ENCODE results near the gene PTPRU.

PTPRU gene

DNA sequence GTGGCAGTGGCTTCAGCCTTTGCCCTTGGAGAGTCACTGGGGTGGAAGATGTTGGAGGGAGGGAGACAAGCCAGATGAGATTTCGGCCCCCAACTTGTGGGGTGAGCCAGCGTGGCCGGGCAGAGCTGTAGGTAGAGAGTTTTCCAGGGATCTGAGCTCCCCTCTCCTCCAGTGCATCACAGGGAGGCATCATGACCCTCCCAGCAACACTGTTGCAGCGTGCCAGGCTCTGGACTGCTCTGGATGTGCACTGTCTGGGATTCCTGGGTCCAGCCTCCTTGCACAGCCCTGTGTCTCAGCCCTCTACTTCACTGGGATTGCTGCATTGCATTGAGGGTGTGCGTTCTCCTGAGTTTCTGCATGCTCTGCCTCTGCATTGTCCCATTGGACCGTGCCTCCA is 8.9 kb downstream of the PTPRU start:
- H3K27ac Mint-ChIP-seq = no peak overlapping the region
- DNase-seq = no peak
- H3K27me3 Mint-ChIP-seq = peaks cover 41% of the 10 kb centered on the region
- H3K4me1 Mint-ChIP-seq = peaks cover 3% of the 10 kb centered on the region
- CTCF ChIA-PET = interaction anchor here (1.6 kb wide), 1 partner anchor 1135 kb away, joined by 4 read pairs; no protein-coding TSS in a partner anchor
- H3K9me3 Mint-ChIP-seq = no peaks in the 10 kb centered on the region
- H3K4me3 Mint-ChIP-seq = no peak overlapping the region
- no peaks in the 10 kb centered on the region for H3K36me3 Mint-ChIP-seq

DNA sequence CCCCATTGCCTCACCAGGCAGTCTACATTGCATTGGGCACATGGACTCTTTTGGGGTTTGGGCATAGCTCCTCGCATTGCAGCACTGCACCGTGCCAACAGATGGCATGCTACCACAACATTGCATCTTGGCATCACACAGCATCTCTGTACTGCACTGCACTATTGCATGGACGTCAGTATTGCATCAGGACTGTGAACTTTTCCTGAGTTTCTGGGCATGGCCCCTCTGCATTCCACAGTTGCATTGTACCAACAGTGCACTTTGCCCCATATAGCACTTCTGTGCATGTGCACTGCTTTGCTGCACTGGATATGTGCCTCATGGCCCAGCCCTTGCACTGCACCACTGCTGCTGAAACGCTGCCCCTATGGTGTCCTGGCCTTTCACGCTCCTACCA is 9.6 kb downstream of the PTPRU start:
- no peak overlapping the region for H3K4me3 Mint-ChIP-seq
- no peaks in the 10 kb centered on the region for H3K36me3 Mint-ChIP-seq
- H3K27me3 Mint-ChIP-seq = peaks cover 35% of the 10 kb centered on the region
- no peak overlapping the region for H3K27ac Mint-ChIP-seq
- DNase-seq = no peak
- peaks cover 3% of the 10 kb centered on the region for H3K4me1 Mint-ChIP-seq
- CTCF ChIA-PET = interaction anchor here (0.6 to 1.6 kb wide), 2 partner anchors 95 to 1135 kb away, joined by 3 to 4 read pairs; no protein-coding TSS in a partner anchor
- no peaks in the 10 kb centered on the region for H3K9me3 Mint-ChIP-seq

DNA sequence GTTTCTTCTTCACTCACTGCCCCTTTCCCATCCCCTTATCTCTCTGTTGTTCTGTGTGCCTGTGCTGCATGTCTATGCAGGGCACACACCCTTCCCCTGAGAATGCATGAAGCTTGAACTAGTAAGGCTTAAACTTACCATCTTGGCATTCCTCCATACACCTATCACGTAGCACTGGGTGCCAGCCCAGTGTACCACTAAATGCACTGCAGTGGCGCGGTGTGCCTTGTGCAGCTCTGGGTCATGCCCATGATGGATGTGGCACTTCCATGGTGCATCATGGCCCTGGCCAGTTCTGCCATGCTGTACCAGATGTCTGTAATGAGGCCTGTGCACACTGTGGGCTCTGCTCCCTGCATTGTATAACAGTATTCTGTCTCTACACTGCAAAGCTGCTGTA is 10.7 kb downstream of the PTPRU start:
- Mint-ChIP-seq H3K27ac (no peak overlapping the region), H3K27me3 (peaks cover 23% of the 10 kb centered on the region), H3K4me1 (peaks cover 3% of the 10 kb centered on the region), H3K9me3 (no peaks in the 10 kb centered on the region), H3K4me3 (no peak overlapping the region), H3K36me3 (no peaks in the 10 kb centered on the region)
- no peak for DNase-seq
- CTCF ChIA-PET = interaction anchor here (0.6 kb wide), 1 partner anchor 85 kb away, joined by 3 read pairs; no protein-coding TSS in a partner anchor

DNA sequence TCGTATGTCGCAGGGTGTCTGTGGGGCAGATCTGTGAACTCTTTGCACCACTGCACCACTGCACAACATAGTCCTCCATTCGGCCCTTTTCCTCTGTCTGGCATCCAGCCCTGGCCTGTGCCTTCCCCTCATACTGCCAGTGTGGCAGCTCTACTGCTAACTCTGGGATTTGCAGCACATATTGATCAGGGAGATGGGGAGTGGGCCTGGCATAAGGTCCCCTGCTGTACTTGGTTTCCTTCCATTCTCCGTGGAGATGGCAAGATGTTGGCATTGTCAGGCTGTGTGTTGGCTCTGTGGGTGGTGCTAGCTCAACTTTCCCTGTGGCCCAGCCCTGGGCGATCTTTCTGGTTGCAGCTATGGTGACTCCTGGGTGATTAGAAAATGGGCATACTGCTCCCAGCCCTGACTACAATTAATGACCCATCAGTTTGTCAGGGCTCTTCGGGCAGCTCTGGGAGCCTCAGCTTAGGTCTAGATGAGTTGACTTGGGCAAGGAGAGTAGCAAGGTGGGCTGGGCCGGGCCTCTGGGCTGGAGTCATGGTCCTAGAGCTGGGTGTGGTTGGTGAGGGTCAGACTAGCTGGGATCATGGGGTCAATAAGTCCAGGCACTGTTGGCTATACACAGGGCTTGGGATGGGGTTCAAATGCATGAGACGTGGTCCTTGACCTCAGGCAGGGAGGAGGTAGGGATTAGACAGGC is 11.4 kb downstream of the PTPRU start:
- Mint-ChIP-seq H3K27ac (no peak overlapping the region), H3K4me3 (no peak overlapping the region), H3K27me3 (peaks cover 20% of the 10 kb centered on the region), H3K9me3 (no peaks in the 10 kb centered on the region), H3K4me1 (peaks cover 3% of the 10 kb centered on the region), H3K36me3 (no peaks in the 10 kb centered on the region)
- CTCF ChIA-PET = interaction anchor here (0.6 kb wide), 1 partner anchor 84 kb away, joined by 3 read pairs; no protein-coding TSS in a partner anchor
- no peak for DNase-seq

DNA sequence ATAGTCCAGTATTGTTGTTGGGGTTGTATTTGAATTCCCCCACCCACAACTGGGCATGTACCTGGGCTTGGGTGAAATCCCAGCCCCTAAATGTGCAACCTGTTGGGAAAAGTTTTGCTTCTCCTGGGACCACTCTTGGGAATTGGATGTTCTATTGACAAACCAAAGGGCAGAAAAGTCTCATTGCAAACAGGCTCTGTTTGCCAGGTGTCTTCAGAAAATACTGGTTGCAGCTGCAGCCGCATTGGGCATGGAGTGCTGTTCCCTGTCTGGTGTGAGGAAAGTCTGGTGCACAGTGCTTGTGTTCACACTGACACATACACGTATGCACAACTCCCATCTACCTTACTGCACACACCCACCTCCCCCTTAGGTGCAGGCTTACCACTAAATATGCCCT is 12.1 kb downstream of the PTPRU start:
- CTCF ChIA-PET = no interaction called here
- H3K4me1 Mint-ChIP-seq = peaks cover 3% of the 10 kb centered on the region
- H3K36me3 Mint-ChIP-seq = no peaks in the 10 kb centered on the region
- H3K4me3 Mint-ChIP-seq = no peak overlapping the region
- H3K27ac Mint-ChIP-seq = no peak overlapping the region
- H3K27me3 Mint-ChIP-seq = peaks cover 20% of the 10 kb centered on the region
- DNase-seq = no peak
- no peaks in the 10 kb centered on the region for H3K9me3 Mint-ChIP-seq

DNA sequence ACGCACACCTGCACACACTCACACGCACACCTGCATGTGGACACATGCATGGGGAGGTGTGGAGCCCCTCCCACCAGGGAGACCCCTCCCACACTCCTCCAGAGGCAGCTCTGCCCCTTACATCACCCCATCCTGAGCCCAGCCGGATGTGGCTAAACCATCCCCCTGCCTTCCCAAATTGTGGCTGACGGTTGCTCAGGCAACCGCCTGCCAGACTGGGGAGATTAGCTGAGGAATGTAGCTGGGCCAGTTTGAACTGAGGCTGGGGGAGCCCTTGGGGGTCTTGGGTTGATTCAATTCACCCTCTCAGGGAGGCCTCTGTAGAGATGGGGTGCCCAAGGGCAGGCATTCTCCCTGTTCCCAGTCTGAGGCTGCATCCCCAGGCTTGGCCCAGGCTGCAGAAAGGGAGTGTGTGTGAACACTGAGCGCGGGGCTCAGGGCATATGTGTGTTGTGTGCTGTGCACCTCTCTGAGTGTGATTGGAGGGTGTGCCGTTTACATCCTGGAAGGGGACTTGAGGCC is 12.9 kb downstream of the PTPRU start:
- CTCF ChIA-PET = interaction anchor here (1.7 kb wide), 1 partner anchor 836 kb away, joined by 3 read pairs; no protein-coding TSS in a partner anchor
- Mint-ChIP-seq H3K36me3 (no peaks in the 10 kb centered on the region), H3K9me3 (no peaks in the 10 kb centered on the region), H3K4me3 (no peak overlapping the region), H3K27me3 (peaks cover 20% of the 10 kb centered on the region), H3K27ac (no peak overlapping the region), H3K4me1 (peaks cover 3% of the 10 kb centered on the region)
- no peak for DNase-seq

DNA sequence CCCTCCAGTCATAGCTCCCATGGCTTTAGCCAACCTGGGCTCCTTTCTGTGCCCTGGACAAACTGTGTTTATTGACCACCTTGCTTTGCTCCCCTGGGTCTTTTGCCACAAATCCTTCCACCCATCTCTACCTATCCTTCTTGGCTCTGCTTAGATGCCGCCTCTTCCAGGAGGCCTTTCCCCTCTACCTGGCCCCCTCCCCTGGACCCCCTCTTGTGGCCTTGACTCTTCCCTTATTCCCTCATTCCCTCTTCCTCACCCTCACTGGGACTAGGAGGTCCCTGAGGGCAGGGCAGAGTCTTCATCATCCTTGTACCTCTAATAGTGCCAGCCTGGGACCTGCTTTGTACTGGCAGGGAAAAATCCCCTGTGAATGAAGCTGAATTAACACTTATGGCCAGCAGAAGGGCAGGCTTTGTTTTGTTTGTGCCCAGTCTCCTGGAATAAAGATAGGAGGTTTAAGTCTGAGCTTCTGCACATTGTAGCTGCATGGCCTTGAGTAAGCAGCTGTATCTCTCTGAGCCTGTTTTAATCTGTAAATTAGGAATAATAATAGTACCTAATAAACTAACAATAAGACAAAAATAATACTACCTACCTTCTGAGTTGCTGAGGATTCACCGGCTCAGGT is 13.7 kb downstream of the PTPRU start:
- no peaks in the 10 kb centered on the region for H3K9me3 Mint-ChIP-seq
- DNase-seq = no peak
- H3K27me3 Mint-ChIP-seq = peaks cover 20% of the 10 kb centered on the region
- CTCF ChIA-PET = interaction anchor here (1.7 kb wide), 1 partner anchor 836 kb away, joined by 3 read pairs; no protein-coding TSS in a partner anchor
- H3K4me3 Mint-ChIP-seq = no peak overlapping the region
- peaks cover 3% of the 10 kb centered on the region for H3K4me1 Mint-ChIP-seq
- H3K36me3 Mint-ChIP-seq = no peaks in the 10 kb centered on the region
- no peak overlapping the region for H3K27ac Mint-ChIP-seq

DNA sequence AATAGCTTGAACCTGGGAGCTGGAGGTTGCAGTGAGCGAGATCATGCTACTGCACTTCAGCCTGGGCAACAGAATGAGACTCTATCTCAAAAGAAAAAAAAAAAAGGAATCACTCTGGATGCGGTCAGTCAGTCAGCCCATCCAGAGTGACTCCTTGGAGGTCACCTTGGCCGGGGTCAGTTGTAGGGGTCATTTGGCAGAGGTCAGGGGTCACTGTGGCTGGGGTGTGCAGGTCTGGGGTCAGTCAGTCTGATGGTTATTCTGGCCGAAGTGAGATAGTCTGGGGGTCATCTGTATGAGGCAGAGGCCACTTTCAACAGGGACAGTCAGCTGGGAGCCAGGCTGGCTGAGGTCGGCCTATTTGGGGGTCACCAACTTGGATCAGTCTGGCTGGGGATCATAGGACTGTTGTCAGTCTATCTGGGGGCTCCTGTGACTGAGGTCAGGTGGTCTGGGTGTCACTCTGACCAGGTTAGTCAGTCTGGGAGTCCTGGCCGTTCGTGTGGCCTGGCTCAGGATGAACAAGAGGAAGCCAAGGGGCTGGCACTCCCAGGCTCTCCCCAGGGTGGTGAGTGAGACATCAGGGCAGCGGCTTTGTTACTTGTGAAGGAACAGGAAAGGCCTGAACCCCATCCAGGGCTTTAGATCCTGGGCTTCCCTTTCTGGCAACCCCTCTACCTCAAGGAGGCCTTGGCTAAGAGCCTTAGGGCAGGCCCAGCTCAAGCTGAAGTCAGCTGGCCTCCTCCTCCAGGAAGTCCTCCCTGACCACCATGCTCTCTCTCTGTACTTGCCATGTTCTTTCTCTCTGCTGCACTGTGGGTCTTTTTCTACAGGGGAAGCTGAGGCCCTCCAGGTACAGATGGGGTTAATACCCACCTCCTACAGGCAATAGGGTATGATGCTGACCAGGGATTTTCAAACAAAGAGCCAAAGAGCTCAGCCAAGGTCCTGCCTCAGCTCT is 15.1 kb downstream of the PTPRU start:
- Mint-ChIP-seq H3K36me3 (no peaks in the 10 kb centered on the region), H3K4me1 (peaks cover 3% of the 10 kb centered on the region), H3K9me3 (no peaks in the 10 kb centered on the region), H3K27me3 (peaks cover 28% of the 10 kb centered on the region), H3K27ac (no peak overlapping the region), H3K4me3 (no peak overlapping the region)
- CTCF ChIA-PET = no interaction called here
- DNase-seq = no peak

DNA sequence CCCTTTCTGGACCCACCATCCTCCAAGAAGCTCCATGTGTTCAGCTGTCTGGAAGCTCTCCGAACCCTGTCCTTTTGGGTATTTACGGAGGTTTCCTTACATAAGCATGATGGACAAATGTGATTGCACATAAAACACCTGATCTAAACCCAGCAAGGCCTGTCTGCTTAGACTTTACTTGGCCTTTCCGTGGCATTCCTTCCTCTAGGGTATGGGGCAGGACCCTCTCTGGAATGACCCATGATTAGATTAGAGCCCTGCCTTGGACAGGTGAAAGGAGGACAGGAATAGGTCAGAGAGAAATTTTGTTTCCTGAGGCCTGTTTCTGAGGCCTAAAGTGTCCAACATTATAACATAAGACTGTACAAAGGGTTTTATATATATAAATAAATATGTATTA is 16.9 kb downstream of the PTPRU start:
- no peaks in the 10 kb centered on the region for H3K9me3 Mint-ChIP-seq
- peaks cover 3% of the 10 kb centered on the region for H3K4me1 Mint-ChIP-seq
- no peak overlapping the region for H3K4me3 Mint-ChIP-seq
- CTCF ChIA-PET = no interaction called here
- peaks cover 36% of the 10 kb centered on the region for H3K27me3 Mint-ChIP-seq
- DNase-seq = no peak
- H3K27ac Mint-ChIP-seq = no peak overlapping the region
- H3K36me3 Mint-ChIP-seq = no peaks in the 10 kb centered on the region

DNA sequence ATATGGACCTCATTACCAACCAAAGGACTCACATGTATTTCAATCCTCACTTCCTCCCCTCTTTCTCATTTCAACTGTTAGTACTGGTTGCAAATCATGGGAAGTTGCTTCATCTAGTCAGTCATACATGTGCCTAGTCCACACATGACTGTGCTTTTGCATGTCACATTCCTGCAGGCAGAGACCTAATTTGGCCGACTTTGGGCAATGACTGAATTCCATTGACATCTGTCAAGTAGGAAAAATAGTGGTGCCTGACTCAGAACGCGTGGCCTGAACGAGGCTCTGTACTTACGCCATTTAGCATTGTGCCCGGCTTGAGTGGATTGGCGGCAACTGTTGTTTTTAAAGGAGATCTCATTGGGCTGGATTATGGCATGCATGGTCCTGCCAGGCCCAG is 18.0 kb downstream of the PTPRU start:
- H3K27me3 Mint-ChIP-seq = peaks cover 41% of the 10 kb centered on the region
- peaks cover 3% of the 10 kb centered on the region for H3K4me1 Mint-ChIP-seq
- no peaks in the 10 kb centered on the region for H3K9me3 Mint-ChIP-seq
- CTCF ChIA-PET = no interaction called here
- no peak overlapping the region for H3K4me3 Mint-ChIP-seq
- no peaks in the 10 kb centered on the region for H3K36me3 Mint-ChIP-seq
- H3K27ac Mint-ChIP-seq = no peak overlapping the region
- DNase-seq = no peak

DNA sequence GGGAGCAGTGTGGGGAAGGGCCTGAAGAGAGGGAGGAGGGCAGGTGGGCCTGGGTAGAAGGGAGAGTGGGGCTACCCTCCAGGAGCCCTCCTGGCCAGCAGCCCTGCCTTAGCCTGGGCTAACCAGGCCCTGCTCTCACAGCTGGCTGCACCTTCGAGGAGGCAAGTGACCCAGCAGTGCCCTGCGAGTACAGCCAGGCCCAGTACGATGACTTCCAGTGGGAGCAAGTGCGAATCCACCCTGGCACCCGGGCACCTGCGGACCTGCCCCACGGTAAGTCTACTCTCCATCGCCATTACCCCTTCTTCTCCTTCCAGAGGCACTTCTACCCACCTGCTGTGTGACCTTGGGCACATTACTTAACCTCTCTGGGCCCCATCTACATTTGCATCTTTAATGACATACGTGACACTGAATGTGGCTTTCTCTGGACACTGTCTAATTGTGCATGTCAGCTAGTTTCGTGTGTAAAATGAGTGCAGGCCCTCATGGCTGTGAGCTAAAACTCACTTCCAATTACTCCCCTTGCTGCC is 18.9 kb downstream of the PTPRU start:
- CTCF ChIA-PET = no interaction called here
- H3K27me3 Mint-ChIP-seq = peaks cover 46% of the 10 kb centered on the region
- peaks cover 2% of the 10 kb centered on the region for H3K4me1 Mint-ChIP-seq
- H3K4me3 Mint-ChIP-seq = no peak overlapping the region
- H3K27ac Mint-ChIP-seq = no peak overlapping the region
- no peaks in the 10 kb centered on the region for H3K9me3 Mint-ChIP-seq
- DNase-seq = no peak
- H3K36me3 Mint-ChIP-seq = no peaks in the 10 kb centered on the region

DNA sequence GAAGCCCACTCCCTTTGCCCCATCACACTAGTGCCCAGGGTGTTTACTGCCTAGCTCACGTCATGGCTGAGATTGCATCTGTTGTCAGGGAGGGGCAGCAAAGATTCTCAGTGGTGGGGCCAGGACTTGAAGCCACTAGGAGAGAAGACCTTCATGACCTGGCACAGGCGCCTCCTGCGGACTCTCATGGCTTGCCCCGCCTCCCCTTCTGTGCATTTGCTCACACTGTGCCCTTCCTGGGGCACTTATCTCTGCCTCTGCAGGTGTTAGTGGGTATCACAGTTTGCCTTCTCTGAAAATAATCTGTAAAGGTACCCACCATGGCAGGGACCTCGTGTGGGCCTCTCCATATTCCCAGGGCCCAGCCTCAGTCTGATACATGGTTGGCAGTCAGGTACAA is 20.1 kb downstream of the PTPRU start:
- no peak for DNase-seq
- Mint-ChIP-seq H3K4me1 (peaks cover 6% of the 10 kb centered on the region), H3K36me3 (no peaks in the 10 kb centered on the region), H3K27ac (no peak overlapping the region), H3K4me3 (no peak overlapping the region), H3K27me3 (peaks cover 58% of the 10 kb centered on the region), H3K9me3 (no peaks in the 10 kb centered on the region)
- CTCF ChIA-PET = no interaction called here

DNA sequence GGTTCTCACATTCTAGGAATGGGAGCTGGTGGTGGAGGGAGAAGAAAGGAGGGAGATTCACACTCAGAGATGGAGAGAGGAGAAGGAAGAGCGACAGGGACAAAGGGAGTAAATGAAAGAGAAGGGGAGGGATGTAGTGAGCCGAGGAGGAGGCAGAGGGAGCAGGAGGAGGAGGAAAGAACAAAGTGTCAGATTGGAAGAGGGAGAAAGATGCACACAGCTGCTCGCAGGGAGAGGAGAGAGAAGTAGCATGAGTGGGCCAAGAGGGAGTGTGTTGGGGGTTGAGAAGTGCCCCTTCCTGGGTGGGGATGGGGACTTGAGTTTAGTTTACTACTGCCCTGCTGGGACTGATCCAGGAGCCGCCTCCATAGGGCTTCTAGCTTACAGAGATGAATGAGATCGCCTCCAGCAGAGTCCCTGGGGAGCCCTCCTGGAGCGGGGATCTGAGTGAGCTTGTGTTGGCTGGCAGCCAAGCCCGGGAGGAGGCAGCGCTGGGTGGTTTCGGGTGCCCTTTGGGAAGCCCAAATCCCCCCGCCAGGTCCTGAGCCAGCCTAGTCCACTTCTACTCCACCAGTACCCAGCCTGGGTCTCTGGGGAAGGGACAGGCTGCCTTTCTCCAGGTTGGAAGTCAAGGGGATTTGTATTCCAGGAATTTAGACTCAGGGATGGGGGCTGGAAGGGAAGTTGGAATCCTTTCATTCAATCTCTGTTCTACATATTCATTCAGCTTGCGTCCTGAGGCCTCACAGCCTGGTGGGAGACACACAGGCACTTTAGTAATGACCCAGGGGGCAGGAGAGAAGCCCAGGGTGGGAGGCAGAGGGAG is 20.9 kb downstream of the PTPRU start:
- Mint-ChIP-seq H3K9me3 (no peaks in the 10 kb centered on the region), H3K36me3 (no peaks in the 10 kb centered on the region), H3K4me1 (peaks cover 6% of the 10 kb centered on the region), H3K27ac (no peak overlapping the region), H3K4me3 (no peak overlapping the region), H3K27me3 (peaks cover 61% of the 10 kb centered on the region)
- DNase-seq = no peak
- CTCF ChIA-PET = no interaction called here
